ENCODE measurements around the gene MGA.

Gene MGA

DNA sequence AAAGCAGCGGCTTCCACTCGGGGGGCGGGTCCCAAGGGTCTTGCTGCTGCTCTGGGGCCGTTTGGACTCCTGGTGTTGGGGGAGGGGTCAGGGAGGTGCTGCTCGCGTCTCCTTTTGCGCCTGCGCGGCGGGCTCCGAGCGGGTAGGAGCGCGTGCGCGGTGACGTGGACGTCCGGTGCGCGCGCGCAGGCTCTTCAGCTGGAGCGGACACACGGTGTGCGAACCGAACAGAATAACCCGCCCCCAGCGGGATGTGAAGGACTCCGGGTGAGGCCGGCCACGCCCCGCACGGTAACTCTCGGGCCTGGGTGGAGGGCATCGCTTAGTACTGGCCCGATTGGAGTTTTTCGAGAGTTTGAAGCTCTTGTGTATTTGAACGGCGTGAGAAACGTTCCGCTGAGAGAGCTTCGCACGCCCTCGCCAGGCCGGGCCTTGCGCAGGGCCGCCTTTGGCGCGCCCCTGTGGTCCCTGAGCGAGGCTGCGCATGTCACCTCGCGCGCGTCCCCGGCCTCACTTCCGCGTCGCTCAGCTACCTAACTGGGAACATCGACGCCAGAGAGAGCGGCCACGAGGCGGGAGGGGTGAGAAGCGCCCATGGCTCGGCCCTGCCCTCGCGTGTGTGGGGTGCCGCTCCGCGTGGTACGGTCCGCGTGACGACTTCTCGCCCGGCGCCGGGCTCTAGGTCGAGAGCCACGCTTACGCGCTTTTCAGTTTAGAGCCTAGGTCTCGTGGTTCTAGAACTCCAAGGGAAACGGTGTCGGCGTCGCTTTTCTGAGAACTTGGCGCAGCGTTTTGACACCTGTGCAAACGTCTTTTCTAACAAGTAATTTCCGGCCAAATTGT lies at the start of gene MGA:
Gene MGA, plus strand, starts transcription at position 171 of the 843 bp plus-strand sequence.
- FAIRE-seq (no peak), DNase-seq (ENCODE audit: low spot score) (peak; percentile 68)

DNA sequence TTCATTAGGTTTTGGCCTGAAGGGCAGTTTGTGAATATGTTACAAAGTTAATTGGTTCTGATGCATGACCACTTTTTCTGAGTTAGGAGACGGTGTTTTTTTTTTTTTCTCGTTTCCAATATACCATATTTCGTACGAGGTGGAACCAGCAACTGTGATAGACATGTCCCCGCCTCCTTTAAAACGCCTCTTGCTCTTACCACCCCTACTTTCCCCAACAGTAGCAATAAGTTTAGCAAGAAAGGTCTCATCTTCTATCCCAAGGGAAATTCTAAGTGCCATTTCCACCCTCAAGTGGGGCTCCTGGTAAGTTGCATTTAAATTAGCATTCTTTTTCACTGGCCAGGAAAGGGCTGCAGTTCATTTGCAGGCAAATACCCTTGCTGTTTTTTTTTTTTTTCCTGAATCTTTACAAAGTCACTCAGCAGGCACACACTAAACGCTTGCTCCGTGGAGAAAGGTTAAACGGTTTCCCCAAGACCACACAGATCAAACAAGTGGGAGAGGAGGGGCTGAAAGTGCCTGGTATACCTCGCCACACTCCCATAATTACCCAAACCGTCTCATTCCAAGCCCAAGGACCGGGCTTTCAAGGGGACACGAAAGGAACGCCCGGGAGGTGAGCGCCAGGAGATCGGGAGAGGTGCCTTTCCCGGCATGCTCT lies 39.5 kb upstream of the MGA start:
- no peak for DNase-seq (ENCODE audit: low spot score)
- FAIRE-seq = no peak

DNA sequence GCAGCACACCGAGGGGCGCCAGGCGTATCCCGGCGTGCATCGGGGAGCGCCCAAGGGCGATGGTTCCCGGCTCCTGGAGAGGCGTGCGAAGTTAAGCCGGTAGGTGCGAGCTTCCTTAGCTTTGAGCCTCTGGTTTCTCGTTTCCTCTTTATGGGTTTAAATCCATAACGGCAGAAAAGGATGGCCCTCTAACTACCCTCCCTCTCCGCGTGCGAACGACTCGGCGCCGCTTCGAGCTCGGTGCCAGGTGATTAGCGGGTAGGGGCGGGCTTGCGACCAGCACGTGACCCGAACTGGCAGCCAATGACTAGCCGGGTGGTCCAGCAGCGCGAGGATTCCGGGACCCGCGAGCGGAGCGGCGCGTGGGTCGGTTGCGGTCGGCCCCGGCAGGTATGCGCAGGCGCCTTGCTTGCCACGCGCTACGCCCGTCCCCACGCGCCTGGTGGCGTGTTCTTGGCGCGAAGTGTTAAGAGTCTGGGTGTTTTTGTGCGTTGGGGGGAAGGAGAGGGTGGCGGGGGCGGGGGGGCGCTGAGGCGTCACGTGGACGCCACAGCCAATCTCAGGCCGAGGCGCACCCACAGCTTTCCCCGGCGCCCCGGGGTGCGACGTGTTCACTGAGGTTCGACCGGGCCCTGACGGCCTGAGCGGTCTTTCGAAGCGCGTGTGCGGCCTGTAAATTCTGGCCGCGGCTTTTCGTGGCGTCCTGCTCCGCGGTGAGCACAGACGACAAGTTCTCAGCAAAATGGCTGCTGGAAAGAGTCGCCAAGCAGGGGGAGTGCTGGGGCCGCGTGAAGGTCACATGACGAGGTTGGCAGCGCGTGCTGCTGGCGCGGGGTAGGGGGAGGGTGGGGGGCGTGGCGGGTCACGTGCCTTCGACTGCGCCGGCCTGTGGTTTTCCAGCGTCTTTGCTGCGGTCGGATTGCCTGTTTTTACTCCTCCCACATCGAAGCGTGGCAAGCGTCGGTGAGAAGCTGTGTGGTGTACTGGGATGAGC lies 38.7 kb upstream of the MGA start:
- FAIRE-seq (peak; percentile 98), DNase-seq (ENCODE audit: low spot score) (peak; percentile 95)

DNA sequence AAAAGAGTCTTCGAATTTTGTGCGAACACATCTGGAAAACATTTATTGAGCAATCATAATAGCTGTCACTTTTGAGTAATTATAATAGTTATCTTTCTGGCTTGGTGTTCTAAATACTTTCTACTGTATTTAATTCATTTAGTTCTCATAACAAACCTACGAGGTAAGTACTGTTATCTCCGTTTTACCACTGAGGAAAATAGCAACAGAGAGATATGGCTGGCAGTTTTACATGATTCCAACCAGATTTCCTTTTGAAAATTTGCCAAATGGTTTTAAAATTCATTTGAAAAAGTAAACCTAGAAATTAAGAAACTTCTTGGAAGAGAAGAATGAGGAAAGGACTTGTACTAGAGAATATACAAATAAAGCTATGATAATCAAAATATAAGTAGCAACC lies 37.3 kb upstream of the MGA start:
- FAIRE-seq = no peak
- DNase-seq (ENCODE audit: low spot score) = no peak

DNA sequence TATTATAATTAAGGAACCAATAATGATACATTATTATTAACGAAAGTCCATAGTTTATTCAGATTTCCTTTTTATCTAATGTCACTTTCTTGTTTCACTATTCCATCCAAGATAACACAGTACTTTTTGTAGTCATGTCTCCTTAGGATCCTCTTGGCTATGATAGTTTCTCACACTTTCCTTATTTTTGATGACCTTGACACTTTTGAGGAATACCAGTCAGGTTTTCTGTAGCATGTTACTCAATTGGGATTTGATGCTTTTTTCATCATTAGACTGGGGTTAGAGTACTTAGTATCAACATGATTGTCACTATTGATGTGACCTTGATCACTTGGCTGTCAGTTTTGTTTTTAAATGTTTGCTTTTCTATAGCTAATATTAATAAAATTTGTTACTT lies 33.0 kb upstream of the MGA start:
- FAIRE-seq (no peak), DNase-seq (ENCODE audit: low spot score) (no peak)

DNA sequence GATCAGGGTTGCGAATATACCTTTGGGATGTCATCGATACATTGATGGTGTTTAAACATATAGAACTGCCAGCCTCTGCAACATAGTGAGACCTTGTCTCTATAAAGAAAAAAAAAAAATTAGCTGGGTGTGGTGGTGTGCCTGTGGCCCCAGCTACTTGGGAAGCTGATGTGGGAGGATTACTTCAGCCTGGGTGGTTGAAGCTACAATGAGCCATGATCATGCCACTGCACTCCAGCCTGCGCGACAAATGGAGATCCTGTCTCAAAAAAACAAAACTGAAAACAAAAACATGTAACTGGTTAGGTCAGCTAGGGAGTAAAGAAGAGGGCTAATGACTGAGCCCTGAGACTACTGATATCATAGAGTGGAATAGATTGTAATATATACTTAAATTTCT lies 30.7 kb upstream of the MGA start:
- FAIRE-seq (no peak), DNase-seq (ENCODE audit: low spot score) (no peak)

DNA sequence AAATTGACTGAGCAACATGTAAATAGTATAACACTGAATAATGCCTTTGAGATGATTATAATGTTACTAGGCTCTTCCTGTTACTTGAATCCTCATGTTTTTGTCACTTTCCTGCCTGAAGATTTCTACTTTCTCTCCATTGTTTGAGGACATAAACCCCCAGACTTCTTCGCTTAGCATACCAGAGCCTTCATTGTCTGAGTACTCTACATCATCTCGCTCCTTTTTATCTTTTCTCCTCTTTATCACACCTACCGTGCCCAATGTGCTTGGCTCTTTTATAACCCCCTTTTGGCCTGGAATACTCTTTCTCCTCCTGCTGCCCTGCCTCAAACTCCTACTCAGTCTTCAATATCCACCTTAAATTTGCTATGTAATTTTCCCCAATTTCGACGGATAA lies 30.3 kb upstream of the MGA start:
- FAIRE-seq = no peak

DNA sequence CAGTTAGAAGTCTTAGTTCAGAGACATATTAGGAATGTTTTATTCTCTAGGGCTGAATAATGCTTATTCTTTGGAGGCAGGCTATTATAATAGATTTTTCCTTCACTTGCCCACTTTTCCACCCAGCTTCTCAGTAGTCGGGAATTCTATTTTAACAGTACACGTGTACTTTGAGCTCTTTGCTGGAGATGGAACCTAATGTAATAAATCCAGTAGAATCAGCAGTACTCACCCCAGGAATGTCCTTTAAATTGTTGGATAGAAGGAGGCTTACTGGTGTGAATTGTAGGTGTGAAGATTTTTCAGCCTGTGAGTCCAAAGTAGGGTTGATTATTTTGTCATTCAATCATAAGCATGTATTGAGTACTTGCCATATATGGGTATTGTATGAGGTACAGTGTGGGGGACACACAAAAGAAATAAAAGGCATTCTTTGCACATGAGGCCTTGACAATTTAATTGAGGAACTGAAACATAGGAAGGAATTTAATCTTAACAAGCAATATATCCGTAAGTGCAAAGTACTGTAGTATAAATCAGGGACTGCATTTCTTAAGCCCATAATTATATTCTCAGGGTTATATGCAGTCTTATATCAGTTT lies 29.5 kb upstream of the MGA start:
- FAIRE-seq (no peak), DNase-seq (ENCODE audit: low spot score) (no peak)

More for the DNA sequence above, 30.3 kb upstream of the MGA start:
- no peak for DNase-seq (ENCODE audit: low spot score)

DNA sequence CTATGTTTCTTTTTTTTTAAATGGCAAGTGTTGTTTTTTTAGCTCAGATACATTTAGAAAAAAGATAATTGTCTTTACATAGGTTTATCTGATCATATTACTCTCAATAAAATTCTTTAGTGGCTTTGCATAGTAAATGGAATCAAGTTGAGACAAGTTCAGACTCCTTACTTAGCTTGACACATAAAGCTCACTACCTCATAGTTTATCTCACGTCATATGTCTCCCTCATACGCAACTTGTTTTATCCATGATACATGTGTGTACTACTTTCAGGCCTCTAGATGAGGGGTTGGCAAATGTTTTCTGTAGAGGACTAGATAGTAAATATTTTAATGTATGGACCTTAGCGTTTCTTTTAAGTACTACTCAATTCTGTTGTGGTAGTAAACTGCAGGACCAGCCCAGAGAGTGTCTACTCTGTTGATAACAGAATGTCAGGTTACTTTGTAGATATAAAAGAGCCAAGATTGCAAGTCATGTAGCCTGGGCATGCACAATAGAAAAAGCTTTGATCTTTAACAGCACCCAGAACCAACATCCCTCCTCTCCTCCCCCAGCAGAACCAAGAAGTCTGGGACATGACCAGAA lies 28.2 kb upstream of the MGA start:
- DNase-seq (ENCODE audit: low spot score) (no peak), FAIRE-seq (no peak)

DNA sequence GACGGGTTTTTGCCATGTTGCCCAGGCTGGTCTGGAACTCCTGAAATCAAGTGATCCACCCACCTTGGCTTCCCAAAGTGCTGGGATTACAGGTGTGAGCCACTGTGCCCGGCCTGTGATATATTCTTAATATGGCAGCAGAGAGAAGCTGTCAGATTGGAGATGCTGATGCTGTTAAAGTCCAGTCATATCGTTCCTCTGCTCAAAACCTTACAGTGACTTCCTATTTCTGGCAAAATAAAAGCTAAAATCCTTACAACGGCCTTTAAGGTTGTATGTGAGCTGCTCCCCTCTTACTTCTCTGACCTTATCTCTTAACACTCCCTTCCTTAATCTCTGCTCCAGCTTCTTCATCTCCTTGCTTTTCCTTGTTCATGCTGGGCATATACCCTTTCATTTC lies 26.6 kb upstream of the MGA start:
- no peak for DNase-seq (ENCODE audit: low spot score)
- FAIRE-seq = no peak

DNA sequence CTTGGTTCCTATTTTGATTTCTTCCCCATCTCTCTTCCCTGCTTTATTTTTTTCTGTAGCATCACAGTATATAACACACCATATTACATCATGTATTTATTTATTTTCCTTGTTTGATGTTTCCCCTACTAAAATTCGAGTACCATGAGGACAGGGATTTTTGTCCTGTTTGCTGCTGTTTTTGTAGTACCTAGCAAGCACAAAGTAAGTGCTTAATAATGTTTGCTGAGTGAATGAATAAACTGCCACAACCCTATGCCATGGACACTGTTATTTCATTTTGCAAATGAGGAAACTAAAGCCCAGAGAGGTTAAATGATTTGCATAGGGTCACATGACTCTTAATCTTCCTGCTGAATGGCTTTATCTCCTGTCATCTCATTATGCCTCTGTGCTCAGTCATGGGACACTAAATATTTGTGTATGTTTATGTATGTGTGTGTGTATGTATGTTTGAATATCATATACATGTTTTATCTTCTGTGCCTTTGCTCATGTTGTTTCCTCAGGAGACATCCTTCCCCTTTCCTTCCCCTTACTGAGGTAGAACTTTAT lies 26.1 kb upstream of the MGA start:
- no peak for FAIRE-seq

DNA sequence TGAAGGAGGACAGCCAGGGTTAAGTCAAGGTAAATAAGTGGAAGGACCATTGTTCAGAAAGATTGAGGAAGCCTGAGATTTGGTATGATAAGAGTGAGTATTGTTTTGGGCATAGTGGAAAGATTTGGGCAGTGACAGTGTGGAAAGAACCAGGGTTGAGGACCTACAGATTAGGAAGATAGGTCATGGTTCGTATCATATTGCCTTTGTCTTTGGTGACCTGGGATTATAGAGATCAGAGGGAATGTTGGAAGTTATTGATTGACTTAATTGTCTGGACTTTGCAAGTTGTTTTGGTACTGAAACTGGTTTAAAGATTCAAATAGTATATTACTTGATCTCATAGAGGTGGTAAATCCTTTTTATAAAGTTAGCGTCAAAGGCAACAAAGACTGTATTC lies 23.1 kb upstream of the MGA start:
- no peak for DNase-seq (ENCODE audit: low spot score)
- no peak for FAIRE-seq

More for the DNA sequence above, 26.1 kb upstream of the MGA start:
- no peak for DNase-seq (ENCODE audit: low spot score)

DNA sequence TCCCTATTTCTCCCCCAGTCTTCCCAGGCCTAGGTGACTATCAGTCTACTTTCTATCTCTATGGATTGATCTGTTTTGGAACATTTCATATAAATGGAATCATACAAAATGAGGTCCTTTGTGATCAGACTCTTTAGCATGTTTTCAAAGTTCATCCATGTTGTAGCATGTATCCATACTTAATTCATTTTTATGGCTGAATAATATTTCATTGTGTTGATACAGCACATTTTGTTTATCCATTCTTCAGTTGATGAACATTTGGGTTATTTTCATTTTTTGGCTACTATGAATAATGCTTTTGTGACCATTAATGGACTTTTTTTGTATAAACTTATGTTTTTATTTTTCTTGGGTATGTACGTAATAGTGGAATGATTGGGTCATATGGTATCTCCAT lies 19.2 kb upstream of the MGA start:
- no peak for FAIRE-seq

DNA sequence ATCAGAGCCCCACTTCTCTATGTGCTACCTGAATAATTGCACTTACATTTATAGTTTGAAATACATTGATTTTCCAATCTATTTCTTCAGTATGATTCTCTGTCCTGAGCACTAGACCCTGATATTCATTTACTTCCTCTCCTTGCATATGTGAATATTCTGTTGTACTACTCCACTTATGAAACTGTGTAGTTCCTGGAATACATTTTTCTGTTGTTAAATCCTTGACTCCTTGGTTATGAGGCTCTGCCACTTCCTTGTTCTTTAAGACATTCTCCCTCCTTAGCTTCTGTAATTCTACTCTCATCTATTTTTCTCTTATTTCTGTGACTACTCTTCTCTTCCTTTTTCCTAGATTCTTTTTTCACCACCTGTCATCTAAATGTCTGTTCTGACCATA lies 12.9 kb upstream of the MGA start:
- DNase-seq (ENCODE audit: low spot score) (no peak), FAIRE-seq (no peak)

More for the DNA sequence above, 19.2 kb upstream of the MGA start:
- no peak for DNase-seq (ENCODE audit: low spot score)

DNA sequence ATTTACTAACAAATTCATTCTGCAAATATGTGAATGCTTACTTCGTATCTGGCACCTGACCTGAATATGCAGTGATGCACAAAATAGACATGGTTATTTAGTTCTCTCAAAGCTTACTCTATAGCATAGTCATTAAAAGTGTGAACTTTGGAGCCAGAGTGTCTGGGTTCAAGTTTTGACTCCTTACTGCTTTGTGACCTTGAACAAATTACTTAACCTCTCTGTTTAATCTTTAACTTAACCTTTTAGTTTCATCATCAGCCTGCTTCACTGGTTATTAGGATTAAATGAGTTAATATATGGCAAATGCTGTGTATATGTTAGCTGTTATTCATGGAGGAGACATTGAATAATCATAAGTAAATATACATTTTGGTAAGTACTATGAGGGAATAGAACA lies 12.1 kb upstream of the MGA start:
- FAIRE-seq (no peak), DNase-seq (ENCODE audit: low spot score) (no peak)

DNA sequence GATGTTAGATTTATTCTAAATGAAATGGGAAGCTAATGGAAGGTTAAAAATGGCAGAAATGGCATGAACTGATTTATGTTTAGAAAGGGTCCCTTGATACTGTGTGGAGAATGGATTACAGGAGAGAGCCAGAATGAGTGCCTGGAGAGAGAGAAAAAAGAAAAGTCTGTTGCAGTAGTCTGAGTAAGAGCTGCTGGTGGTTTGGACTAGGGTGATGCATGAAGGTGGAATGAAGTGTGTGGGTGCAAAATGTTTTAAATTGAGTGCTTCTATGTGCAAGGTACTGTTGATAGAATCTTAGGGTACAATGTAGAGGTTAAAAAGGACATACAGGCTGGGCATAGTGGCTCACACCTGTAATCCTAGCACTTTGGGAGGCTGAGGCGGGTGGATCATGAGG lies 11.4 kb upstream of the MGA start:
- FAIRE-seq (no peak), DNase-seq (ENCODE audit: low spot score) (peak; percentile 7)

DNA sequence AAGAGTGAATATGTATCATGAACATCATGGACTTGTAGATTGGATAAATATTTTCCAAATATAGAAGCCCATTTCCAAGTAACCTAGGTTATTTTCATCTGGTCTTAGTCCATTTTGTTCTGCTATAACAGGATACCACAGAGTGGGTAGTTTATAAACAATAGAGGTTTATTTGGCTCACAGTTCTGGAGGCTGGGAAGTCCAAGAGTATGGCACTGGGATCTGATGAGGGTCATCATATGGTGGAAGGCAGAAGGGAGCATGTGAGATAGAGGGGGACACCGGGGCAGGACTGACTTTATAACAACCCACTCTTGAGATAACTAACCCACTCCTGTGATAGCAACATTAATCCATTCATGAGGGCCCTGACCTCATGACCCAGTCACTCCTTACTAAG lies 9.4 kb upstream of the MGA start:
- no peak for FAIRE-seq
- DNase-seq (ENCODE audit: low spot score) = no peak

DNA sequence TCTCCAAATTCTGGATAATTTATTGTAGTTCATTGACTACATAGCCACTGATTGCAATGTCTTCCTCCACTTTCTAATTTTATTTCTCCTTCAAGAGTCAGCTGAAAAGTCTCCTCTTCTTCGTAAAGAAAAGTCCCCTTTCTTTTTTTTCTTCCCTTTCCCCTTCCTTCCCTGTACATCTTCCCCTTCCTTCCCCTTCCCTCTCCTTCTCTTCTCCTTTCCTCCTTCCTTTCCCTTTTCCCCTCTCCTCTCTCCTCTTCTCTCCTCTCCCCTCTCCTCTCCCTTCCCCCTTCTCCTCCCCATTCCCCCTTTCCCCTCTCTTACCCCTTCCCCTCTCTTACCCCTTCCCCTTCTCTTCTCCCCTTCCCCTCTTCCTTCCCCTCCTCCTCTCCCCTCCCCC lies 8.8 kb upstream of the MGA start:
- no peak for FAIRE-seq

DNA sequence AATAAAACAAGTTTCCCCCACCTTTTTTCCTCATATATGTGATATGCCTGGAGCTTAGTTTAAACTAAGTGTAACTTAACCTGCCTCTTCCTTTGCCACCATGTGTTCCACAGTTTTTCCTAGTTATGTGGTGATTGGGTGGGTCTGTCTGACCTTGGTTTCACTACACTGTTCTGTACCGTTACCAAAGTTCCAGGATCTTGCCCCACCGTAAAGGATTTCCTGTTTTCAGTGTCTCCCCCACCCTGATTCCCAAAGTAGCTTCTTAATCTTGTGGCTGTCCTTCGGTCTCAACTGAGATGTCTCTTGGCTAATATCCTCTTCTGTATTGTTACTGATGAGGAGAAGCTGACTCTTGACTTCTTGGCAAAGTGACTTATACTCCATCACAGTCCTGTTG lies 6.4 kb upstream of the MGA start:
- DNase-seq (ENCODE audit: low spot score) (no peak), FAIRE-seq (no peak)

More for the DNA sequence above, 8.8 kb upstream of the MGA start:
- DNase-seq (ENCODE audit: low spot score) = no peak

DNA sequence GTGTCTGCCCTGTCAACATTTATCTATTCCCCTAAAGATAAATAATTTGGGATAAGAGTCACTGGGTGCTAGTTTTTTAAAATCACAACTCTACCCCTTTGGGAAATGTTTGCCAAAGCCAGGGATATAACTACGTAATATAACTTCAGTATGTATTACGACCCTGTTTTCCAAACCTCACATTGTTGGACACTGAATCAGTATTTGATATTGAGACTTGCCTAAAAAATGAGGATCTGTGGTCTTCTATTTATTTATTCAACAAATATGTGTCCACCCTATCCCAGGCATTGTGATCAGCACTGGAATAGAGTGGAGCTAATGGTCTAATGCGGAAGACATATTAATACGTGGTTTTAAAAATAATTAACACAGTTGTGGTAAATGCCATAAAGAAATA lies 4.5 kb upstream of the MGA start:
- DNase-seq (ENCODE audit: low spot score) (no peak), FAIRE-seq (no peak)

DNA sequence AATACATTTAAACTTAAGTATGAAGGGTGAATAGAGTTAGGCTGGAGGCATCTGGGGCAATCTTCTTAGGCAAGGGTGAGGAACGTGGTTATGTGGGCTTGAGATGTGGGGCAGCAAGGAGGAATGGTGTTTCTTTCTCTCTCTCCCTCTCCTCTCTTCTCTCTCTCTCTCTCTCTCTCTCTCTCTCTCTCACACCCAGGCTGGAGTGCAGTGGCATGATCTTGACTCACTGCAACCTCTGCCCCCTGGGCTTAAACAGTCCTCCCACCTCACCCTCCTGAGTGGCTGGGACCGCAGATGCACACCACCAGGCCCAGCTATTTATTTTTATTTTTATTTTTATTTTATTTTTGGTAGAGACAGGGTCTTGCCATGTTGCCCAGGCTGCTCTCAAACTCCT lies 4.0 kb upstream of the MGA start:
- FAIRE-seq = no peak
- no peak for DNase-seq (ENCODE audit: low spot score)
